GM18511 (cell line): ENCODE measurements around the gene MRPL50.
"Not testable (repeated sequence)": the region's sequence is repeated elsewhere in the genome, so short reads cannot be mapped to it uniquely, and the experiment has no call there.

Source experiments
- ATAC-seq: cut with Tn5 transposase; IDR thresholded peaks from one replicate; pipeline ENCODE4 v1.9.1; 2021; ENCODE audit warnings: mild to moderate bottlenecking, moderate library complexity; ENCODE audit not compliant: unreplicated experiment

Gene MRPL50

GRCh38 chr9:101418518-101419430 lies 20.4 kb upstream of the MRPL50 start:
- no peak for ATAC-seq

- no peak for ATAC-seq
These were observed 19.6 kb upstream of the MRPL50 start for GRCh38 chr9:101417977-101418376.

DNA sequence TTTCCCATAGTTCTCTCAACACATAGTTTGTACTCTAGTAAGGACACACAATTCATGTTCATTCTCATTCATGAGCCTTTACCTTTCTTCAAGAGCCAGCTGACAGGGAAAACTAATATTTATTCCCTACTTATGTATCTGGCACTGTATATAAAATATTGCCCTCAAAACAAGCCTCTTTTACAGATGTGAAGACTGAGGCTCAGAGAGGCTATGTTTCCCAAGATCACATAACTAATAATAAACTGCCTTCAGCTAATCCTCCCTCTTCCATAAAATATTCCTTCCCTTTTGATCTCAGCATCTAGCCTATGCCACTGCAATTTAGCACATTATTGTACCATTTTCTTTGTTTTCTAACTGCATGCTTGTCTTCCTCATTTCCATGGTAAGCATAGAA lies 19.0 kb upstream of the MRPL50 start:
- ATAC-seq, result no peak

DNA sequence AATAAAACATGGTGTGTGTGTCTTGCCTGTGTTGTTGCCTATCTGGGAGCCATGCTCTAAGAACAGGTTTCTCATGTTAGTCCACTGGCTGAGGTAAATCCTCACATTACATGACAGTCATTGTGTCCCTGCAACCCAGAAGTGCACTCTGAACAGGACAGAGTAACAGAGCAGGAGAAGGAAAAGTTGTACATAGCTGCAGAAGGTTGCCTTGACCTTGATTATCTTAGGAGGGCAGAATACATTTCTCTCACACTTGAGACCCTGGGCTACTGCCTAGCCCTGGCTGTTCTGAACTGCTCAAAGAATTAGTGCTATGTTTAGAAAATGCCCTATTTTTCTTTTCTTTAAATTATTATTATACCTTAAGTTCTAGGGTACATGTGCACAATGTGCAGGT lies 17.2 kb upstream of the MRPL50 start:
- no peak for ATAC-seq

GRCh38 chr9:101414839-101415238 lies 16.4 kb upstream of the MRPL50 start:
- ATAC-seq, result no peak

GRCh38 chr9:101409079-101409477 lies 10.7 kb upstream of the MRPL50 start:
- ATAC-seq, result no peak

GRCh38 chr9:101408374-101409078 lies 10.1 kb upstream of the MRPL50 start:
- no peak for ATAC-seq

DNA sequence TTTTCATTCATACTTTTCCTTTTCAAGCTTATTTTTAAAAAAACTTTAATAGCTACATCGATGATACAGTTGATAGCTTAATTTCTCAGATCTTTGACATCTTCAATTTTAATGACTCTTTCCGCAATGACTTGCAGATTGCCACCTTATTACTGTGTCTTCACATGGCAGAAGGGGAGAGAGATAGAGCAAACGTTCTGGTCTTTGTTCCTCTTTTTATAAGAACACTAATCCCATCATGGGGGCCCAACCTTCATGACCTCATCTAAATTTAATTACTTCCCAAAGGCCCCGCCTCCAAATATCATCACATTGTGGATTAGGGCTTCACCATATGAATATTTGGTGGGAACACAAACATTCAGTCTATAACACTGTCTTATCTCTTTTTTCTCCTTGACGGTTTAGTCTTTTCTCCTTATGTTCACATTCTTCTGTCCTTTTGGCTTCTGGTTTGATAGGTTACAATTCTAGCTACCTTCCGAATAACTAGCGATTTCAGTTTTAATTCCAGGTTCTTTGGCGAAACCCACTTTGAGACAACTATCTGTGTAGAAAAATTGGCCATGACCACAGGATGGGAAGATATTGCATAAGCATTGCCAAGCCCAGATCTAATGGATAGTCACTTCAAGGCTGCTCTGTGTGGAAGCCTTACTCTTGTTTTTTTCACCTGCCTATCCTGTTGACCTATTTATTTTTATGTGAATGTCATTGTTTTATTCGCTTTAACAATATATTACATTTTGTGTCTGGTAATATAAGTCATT lies 5.3 kb upstream of the MRPL50 start:
- ATAC-seq, result no peak

GRCh38 chr9:101400120-101400519 lies 1.7 kb upstream of the MRPL50 start:
- no peak for ATAC-seq

GRCh38 chr9:101399643-101399970 lies 1.2 kb upstream of the MRPL50 start:
- ATAC-seq, result no peak

DNA sequence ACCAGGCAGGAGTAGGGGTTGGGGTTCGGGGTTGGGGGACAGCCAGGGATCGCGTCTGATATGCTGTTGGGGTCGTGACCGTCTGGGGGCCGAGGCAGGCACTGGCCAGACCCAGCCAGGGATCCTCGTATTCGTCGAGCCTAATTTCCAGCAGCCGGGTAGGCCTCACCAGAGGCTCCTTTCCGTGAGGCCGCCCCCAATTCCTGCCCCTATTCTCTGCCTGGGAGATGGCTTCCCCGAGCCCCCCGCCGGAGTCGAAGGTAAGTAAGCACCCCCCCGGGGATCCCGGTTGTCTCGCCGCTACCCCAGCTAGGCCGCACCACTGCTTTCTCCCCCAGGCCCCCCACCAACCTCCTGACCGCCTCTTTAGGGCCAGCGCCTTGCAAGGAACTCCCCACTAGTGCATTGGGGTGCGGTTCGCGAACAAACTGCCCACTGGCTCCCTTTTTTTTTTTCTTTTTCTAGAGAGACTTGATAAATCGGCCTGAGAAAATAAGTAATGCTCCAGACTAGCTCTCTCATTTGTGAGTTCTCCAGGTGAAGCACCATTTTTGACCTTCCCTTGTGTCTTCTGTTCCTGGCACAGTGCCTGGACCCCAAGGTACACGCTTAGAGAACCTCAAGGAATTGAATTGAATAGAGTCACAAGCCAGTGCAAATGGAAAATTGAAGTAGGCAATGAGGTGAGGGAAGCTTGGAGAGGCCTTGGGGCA lies 668 bp upstream of the MRPL50 start:
- peak; percentile 19 for ATAC-seq

DNA sequence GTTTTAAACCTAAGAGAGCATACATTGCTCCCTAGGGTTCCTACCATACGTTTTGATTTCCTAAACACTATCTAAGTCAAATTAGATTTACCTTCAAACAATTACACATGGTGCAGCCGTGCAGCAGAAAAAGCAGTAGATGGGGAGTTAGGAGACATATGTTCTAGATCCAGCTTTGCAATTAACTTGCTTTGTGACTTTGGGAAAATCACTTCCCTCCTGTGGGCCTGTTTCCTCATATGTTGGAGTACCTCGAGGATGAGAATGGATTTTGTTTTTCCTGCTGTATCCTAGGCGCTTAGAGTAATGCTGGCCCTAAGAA lies 711 bp downstream of the MRPL50 start:
- ATAC-seq, result no peak

- ATAC-seq, result no peak
These were observed 3.7 kb downstream of the MRPL50 start for GRCh38 chr9:101394687-101395086.

DNA sequence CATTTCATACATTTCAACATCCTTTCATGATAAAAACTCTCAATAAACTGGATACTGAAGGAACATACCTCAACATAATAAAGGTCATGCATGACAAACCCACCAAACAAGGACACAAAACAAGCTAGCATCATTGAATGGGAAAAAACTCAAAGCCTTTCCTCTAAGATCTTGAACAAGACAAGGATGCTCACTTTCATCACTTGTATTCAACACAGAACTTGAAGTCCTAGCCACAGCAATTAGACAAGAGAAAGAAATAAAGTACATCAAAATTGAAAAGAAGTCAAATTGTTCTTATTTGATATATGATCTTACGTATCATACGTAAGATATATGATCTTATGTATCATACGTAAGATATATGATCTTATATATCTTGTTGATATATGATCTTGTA lies 5.3 kb downstream of the MRPL50 start:
- no peak for ATAC-seq

- no peak for ATAC-seq
These were observed 9.9 kb downstream of the MRPL50 start for GRCh38 chr9:101388507-101388993.

GRCh38 chr9:101387871-101388506 lies 10.4 kb downstream of the MRPL50 start:
- ATAC-seq, result peak; percentile 77

DNA sequence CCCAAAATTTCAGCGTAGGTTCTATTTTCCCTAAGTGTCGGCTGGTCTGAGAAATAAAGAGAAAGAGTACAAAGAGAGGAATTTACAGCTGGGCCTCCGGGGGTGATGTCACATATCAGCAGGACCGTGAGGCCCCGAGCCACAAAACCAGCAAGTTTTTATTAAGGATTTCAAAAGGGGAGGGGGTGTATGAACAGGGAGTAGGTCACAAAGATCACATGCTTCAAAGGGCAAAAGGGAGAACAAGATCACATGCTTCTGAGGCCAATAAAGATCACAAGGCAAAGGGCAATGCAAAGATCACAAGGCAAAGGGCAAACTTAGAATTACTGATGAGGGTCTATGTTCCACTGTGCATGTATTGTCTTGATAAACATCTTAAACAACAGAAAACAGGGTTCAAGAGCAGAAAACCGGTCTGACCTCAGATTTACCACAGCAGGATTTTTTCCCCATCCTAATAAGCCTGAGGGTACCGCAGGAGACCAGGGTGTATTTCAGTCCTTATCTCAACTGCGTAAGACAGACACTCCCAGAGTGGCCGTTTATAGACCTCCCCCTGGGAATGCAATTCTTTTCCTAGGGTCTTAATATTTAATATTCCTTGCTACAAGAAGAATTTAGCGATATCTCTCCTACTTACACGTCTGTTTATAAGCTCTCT lies 13.4 kb downstream of the MRPL50 start, which contains the start of gene BAAT:
Gene BAAT (minus strand): TSS at position 134 of the 664 bp plus-strand sequence. CDS start 13,602 bp downstream, outside the sequence.
- not testable (repeated sequence) for ATAC-seq

DNA sequence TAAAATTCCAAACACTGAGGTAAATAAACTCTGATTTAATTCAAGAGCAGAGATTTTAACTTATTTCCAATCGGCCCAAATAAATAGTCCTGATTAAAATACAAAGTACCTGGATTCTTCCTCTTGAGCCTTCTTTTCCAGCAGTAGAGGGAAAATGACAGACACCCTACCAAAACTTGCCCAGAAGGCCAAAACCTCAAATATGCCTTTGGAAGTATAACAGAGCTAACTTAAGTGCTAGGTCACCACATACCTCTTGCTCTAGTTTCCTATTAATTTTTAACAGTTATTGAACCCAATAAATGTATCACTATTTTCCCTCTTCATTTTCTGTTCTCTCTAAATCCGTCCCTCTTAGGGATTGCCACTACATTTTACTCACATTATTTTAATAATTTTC lies 15.1 kb downstream of the MRPL50 start:
- ATAC-seq, result no peak

DNA sequence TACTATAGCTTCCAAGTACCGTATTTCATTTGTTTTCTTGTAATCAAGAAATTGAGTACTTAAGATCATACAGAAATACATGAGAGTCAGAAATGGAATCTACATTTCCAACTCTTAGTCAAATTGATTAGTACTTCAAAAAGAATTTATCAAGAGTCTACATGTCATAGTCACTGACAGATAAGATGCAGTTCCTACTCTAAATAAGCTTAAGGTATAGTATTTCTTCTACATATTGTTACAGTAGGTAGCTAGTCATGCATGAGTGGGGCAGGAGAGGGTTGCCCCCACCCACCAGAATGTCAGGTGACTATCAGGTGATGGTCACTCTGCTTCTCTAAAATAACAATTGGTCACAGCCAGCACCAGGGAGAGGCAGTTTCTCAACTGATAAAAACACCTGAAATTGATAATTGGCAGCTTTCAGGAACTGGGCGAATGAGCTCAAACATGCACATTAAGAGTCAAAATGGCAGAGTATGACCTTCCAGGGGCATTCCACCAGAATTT lies 16.5 kb downstream of the MRPL50 start:
- no peak for ATAC-seq

- ATAC-seq, result no peak
These were observed 17.3 kb downstream of the MRPL50 start for GRCh38 chr9:101381118-101381517.
